SU-DHL-6 (cell line): ENCODE results near the gene DPP9.

Experiments used
- H2AFZ ChIP-seq: fragments of 200-600 bp; sonication (generic); 2 replicates; pipeline ENCODE4 v1.6.1; 2014; ENCODE audit warnings: low read depth, mild to moderate bottlenecking, moderate library complexity, mixed read lengths, antibody characterized with exemption, low read length; ENCODE audit not compliant: severe bottlenecking
- H3F3A ChIP-seq: fragments of 200-600 bp; shearing (Covaris generic); 2 replicates; pipeline ENCODE4 v1.6.0; 2016; ENCODE audit warnings: antibody characterized with exemption, mild to moderate bottlenecking; ENCODE audit not compliant: insufficient read depth
- H3K27ac ChIP-seq: fragments of 200-600 bp; sonication (generic); 2 replicates; pipeline ENCODE4 v1.5.1; 2016; ENCODE audit warnings: low read depth, mild to moderate bottlenecking, low read length, moderate library complexity, mixed read lengths
- H3K27me3 ChIP-seq: fragments of 200-600 bp; sonication (generic), shearing (Covaris generic); 2 replicates; pipeline ENCODE4 v1.6.0; 2014; ENCODE audit warnings: mild to moderate bottlenecking, low read length
- H3K36me3 ChIP-seq: fragments of 200-600 bp; sonication (generic); 2 replicates; pipeline ENCODE4 v1.6.1; 2014; ENCODE audit warnings: mild to moderate bottlenecking, low read length, mixed read lengths
- H3K4me2 ChIP-seq: fragments of 300-600, 200-600 bp; shearing (Covaris generic), sonication (generic); 2 replicates; pipeline ENCODE4 v1.6.0; 2014; ENCODE audit warnings: low read length, low read depth, mild to moderate bottlenecking; ENCODE audit not compliant: poor library complexity, severe bottlenecking
- H3K4me3 ChIP-seq: fragments of 200-600 bp; sonication (generic); 2 replicates; pipeline ENCODE4 v1.5.1; 2014; ENCODE audit warnings: antibody characterized with exemption, low read length, mild to moderate bottlenecking, mixed read lengths; ENCODE audit not compliant: insufficient read depth, poor library complexity, severe bottlenecking
- H3K79me2 ChIP-seq: fragments of 200-600 bp; sonication (generic); 2 replicates; pipeline ENCODE4 v1.6.1; 2014; ENCODE audit warnings: mild to moderate bottlenecking, low read length, moderate library complexity; ENCODE audit not compliant: insufficient read depth
- H3K9ac ChIP-seq: fragments of 200-600 bp; sonication (generic); 2 replicates; pipeline ENCODE4 v1.7.0; 2014; ENCODE audit warnings: mild to moderate bottlenecking, low read length
- H3K9me2 ChIP-seq: fragments of 200-600 bp; sonication (generic); replicated peaks from 2 replicates; pipeline ENCODE4 v1.6.1; 2014; ENCODE audit warnings: low read length; ENCODE audit not compliant: insufficient read depth
- H3K9me3 ChIP-seq: fragments of 200-600 bp; sonication (generic); 2 replicates; pipeline ENCODE4 v1.6.1; 2014; ENCODE audit warnings: low read length, mixed read lengths; ENCODE audit not compliant: insufficient read depth
- H4K20me1 ChIP-seq: fragments of 200-600 bp; sonication (generic); 2 replicates; pipeline ENCODE4 v1.6.1; 2014; ENCODE audit warnings: low read depth, mild to moderate bottlenecking, antibody characterized with exemption, low read length, moderate library complexity, mixed read lengths
- EZH2phosphoT487 ChIP-seq: fragments of 200-600 bp; sonication (generic), shearing (Covaris generic); conservative IDR thresholded peaks from 2 replicates; pipeline ENCODE4 v1.6.1; 2018; ENCODE audit warnings: mild to moderate bottlenecking, antibody characterized with exemption, low read length, moderate library complexity, mixed read lengths
- TF ChIP-seq, protein P1 (sequence below): fragments of 200-600 bp; sonication (generic); IDR thresholded peaks from one replicate; pipeline ENCODE4 v1.5.1; 2017; ENCODE audit warnings: antibody characterized with exemption, mild to moderate bottlenecking, low read length, moderate library complexity; ENCODE audit not compliant: insufficient read depth, poor library complexity, severe bottlenecking

The DPP9 gene

GRCh38 chr19:4690361-4690760, 33.3 kb downstream of the DPP9 start:
- no peaks in the 10 kb centered on the region for H3K9me3 ChIP-seq
- no peak overlapping the region for H2AFZ ChIP-seq
- no peaks in the 10 kb centered on the region for H3F3A ChIP-seq
- no peak overlapping the region for H3K27ac ChIP-seq
- TF ChIP-seq EZH2phosphoT487 = no peak
- TF ChIP-seq, protein P1, sequence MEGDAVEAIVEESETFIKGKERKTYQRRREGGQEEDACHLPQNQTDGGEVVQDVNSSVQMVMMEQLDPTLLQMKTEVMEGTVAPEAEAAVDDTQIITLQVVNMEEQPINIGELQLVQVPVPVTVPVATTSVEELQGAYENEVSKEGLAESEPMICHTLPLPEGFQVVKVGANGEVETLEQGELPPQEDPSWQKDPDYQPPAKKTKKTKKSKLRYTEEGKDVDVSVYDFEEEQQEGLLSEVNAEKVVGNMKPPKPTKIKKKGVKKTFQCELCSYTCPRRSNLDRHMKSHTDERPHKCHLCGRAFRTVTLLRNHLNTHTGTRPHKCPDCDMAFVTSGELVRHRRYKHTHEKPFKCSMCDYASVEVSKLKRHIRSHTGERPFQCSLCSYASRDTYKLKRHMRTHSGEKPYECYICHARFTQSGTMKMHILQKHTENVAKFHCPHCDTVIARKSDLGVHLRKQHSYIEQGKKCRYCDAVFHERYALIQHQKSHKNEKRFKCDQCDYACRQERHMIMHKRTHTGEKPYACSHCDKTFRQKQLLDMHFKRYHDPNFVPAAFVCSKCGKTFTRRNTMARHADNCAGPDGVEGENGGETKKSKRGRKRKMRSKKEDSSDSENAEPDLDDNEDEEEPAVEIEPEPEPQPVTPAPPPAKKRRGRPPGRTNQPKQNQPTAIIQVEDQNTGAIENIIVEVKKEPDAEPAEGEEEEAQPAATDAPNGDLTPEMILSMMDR = no peak
- no peak overlapping the region for H3K9ac ChIP-seq
- no peaks in the 10 kb centered on the region for H4K20me1 ChIP-seq
- H3K79me2 ChIP-seq = no peaks in the 10 kb centered on the region
- no peak overlapping the region for H3K4me3 ChIP-seq
- no peaks in the 10 kb centered on the region for H3K36me3 ChIP-seq
- no peaks in the 10 kb centered on the region for H3K27me3 ChIP-seq
- no peak overlapping the region for H3K4me2 ChIP-seq
- no peaks in the 10 kb centered on the region for H3K9me2 ChIP-seq

DNA sequence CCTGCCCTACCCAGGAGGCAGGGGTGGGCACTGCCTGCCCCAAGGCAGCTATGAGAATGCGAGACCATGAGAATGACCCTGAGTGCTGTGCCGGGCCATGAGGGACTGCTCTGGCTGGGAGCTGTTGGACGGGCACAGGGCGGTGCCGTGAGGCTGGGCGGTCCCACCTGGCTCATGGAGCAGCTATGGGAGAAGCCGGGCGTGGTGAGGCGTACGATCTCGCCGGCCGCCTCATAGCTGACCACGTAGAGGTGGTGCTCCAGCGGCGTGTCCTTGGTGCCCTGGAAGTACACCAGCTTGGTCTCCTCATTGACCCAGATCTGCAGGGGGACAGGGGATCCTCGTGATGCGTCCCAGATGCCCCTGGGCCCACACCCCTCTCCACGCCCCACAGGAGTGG, 34.2 kb downstream of the DPP9 start:
- H3K9me3 ChIP-seq = no peaks in the 10 kb centered on the region
- H4K20me1 ChIP-seq = no peaks in the 10 kb centered on the region
- no peak overlapping the region for H3K27ac ChIP-seq
- no peak overlapping the region for H3K4me3 ChIP-seq
- TF ChIP-seq, protein P1 = no peak
- TF ChIP-seq EZH2phosphoT487 = no peak
- no peaks in the 10 kb centered on the region for H3K36me3 ChIP-seq
- no peak overlapping the region for H3K4me2 ChIP-seq
- no peak overlapping the region for H3K9ac ChIP-seq
- H3K27me3 ChIP-seq = no peaks in the 10 kb centered on the region
- H2AFZ ChIP-seq = no peak overlapping the region
- no peaks in the 10 kb centered on the region for H3K9me2 ChIP-seq
- no peaks in the 10 kb centered on the region for H3K79me2 ChIP-seq
- no peaks in the 10 kb centered on the region for H3F3A ChIP-seq

GRCh38 chr19:4688587-4688986, 35.1 kb downstream of the DPP9 start:
- no peak for TF ChIP-seq EZH2phosphoT487
- TF ChIP-seq, protein P1 = no peak
- H3K9ac ChIP-seq = no peak overlapping the region

GRCh38 chr19:4687396-4687795, 36.2 kb downstream of the DPP9 start:
- Histone ChIP-seq H3K4me2 (no peak overlapping the region), H3K4me3 (no peak overlapping the region), H3K27me3 (no peaks in the 10 kb centered on the region), H2AFZ (no peak overlapping the region), H3K79me2 (no peaks in the 10 kb centered on the region), H3K9ac (no peak overlapping the region), H3K36me3 (no peaks in the 10 kb centered on the region), H3F3A (no peaks in the 10 kb centered on the region), H3K27ac (no peak overlapping the region), H3K9me2 (no peaks in the 10 kb centered on the region), H3K9me3 (no peaks in the 10 kb centered on the region), H4K20me1 (no peaks in the 10 kb centered on the region)
- no peak for TF ChIP-seq EZH2phosphoT487
- TF ChIP-seq, protein P1 = no peak

More at GRCh38 chr19:4688587-4688986, 35.1 kb downstream of the DPP9 start:
- H3K4me2 ChIP-seq = no peak overlapping the region
- H3K36me3 ChIP-seq = no peaks in the 10 kb centered on the region
- H3K27ac ChIP-seq = no peak overlapping the region
- H4K20me1 ChIP-seq = no peaks in the 10 kb centered on the region
- no peak overlapping the region for H2AFZ ChIP-seq
- no peaks in the 10 kb centered on the region for H3K9me3 ChIP-seq
- no peaks in the 10 kb centered on the region for H3K27me3 ChIP-seq
- no peaks in the 10 kb centered on the region for H3F3A ChIP-seq
- H3K9me2 ChIP-seq = no peaks in the 10 kb centered on the region
- H3K4me3 ChIP-seq = no peak overlapping the region
- H3K79me2 ChIP-seq = no peaks in the 10 kb centered on the region
